ENCODE data around the gene RBM47.

Gene RBM47

GRCh38 chr4:40576651-40577480 is 52.8 kb downstream of the RBM47 start:
- Histone ChIP-seq H3K27ac (ENCODE audit: extremely low read depth, low read depth, low read length) (no peak overlapping the region), H3K4me3 (ENCODE audit: low read depth, low read length) (no peak overlapping the region), H3K36me3 (ENCODE audit: control insufficient read depth in 2 of 2, insufficient read depth in 1 of 2, low read length in 2 of 2) (no peaks in the 10 kb centered on the region), H3K9me3 (ENCODE audit: control insufficient read depth, insufficient read depth, low read depth, low read length) (no peaks in the 10 kb centered on the region), H3K4me1 (ENCODE audit: control insufficient read depth, insufficient read depth, low read length) (no peaks in the 10 kb centered on the region; the same call in 1 of the 2 replicates)
- ChIA-PET CTCF (no interaction called here), POLR2A (interaction anchor here (0.5 to 1.0 kb wide), 2 partner anchors 13 to 40 kb away, joined by 3 to 5 read pairs; no protein-coding TSS in a partner anchor)
- peak; percentile 68 for TF ChIP-seq ZBTB17 (tag by site-specific recombination; IDR thresholded peaks at IDR 0.05)
- 0 out of 2 replicates have a peak, but pooled peaks have one; percentile 16 for TF ChIP-seq KLF9 (tag by site-specific recombination; IDR thresholded peaks at IDR 0.05; ENCODE audit: low read depth)
- peak; percentile 21; the same call in 1 of the 2 replicates for TF ChIP-seq ZFHX2 (tag by site-specific recombination; conservative IDR thresholded peaks at IDR 0.05)
- no peak for TF ChIP-seq ZBTB6 (tag by site-specific recombination; IDR thresholded peaks at IDR 0.05)
- TF ChIP-seq ELK4 (IDR thresholded peaks at IDR 0.05; ENCODE audit: borderline replicate concordance, low read depth, low read length), result no peak
- TF ChIP-seq SCRT2 (tag by site-specific recombination; IDR thresholded peaks at IDR 0.05), result peak; percentile 64; the same call in 1 of the 2 replicates
- peak; percentile 66; the same call in 1 of the 2 replicates for TF ChIP-seq ZNF513 (tag by site-specific recombination; IDR thresholded peaks at IDR 0.05)

- Histone ChIP-seq H3K4me1 (ENCODE audit: control insufficient read depth, insufficient read depth, low read length) (no peaks in the 10 kb centered on the region; the same call in 1 of the 2 replicates), H3K36me3 (ENCODE audit: control insufficient read depth in 2 of 2, insufficient read depth in 1 of 2, low read length in 2 of 2) (no peaks in the 10 kb centered on the region), H3K9me3 (ENCODE audit: control insufficient read depth, insufficient read depth, low read depth, low read length) (no peaks in the 10 kb centered on the region), H3K4me3 (ENCODE audit: low read depth, low read length) (no peak overlapping the region), H3K27ac (ENCODE audit: extremely low read depth, low read depth, low read length) (no peak overlapping the region)
- ChIA-PET POLR2A (no interaction called here), CTCF (no interaction called here)
- TF ChIP-seq ZBTB21 (tag by site-specific recombination; IDR thresholded peaks at IDR 0.05) (no peak), ZSCAN30 (tag by site-specific recombination; IDR thresholded peaks at IDR 0.05) (no peak), ZNF280D (tag by site-specific recombination; IDR thresholded peaks at IDR 0.05) (no peak), ZNF677 (tag by site-specific recombination; IDR thresholded peaks at IDR 0.05) (no peak)
Observed at GRCh38 chr4:40575846-40576245, 53.8 kb downstream of the RBM47 start.

GRCh38 chr4:40573593-40574311 is 55.9 kb downstream of the RBM47 start:
- ChIA-PET POLR2A (interaction anchor here (0.5 kb wide), 1 partner anchor 45 kb away, joined by 4 read pairs; no protein-coding TSS in a partner anchor), CTCF (interaction anchor here (0.6 kb wide), 1 partner anchor 26 kb away, joined by 3 read pairs; no protein-coding TSS in a partner anchor)
- H3K27ac ChIP-seq (ENCODE audit: extremely low read depth, low read depth, low read length), result no peak overlapping the region
- H3K4me1 ChIP-seq (ENCODE audit: control insufficient read depth, insufficient read depth, low read length), result no peaks in the 10 kb centered on the region; the same call in 1 of the 2 replicates
- H3K36me3 ChIP-seq (ENCODE audit: control insufficient read depth in 2 of 2, insufficient read depth in 1 of 2, low read length in 2 of 2), result no peaks in the 10 kb centered on the region
- H3K4me3 ChIP-seq (ENCODE audit: low read depth, low read length), result no peak overlapping the region
- H3K9me3 ChIP-seq (ENCODE audit: control insufficient read depth, insufficient read depth, low read depth, low read length), result no peaks in the 10 kb centered on the region
- TF ChIP-seq YY1 (tag by site-specific recombination; IDR thresholded peaks at IDR 0.05), result no peak
- TF ChIP-seq ZNF521 (tag by site-specific recombination; IDR thresholded peaks at IDR 0.05), result no peak
- TF ChIP-seq ZNF169 (tag by site-specific recombination; IDR thresholded peaks at IDR 0.05), result no peak
- TF ChIP-seq ZEB2 (tag by site-specific recombination; IDR thresholded peaks at IDR 0.05), result no peak
- TF ChIP-seq ZNF366 (tag by site-specific recombination; conservative IDR thresholded peaks at IDR 0.05), result peak; percentile 64
- TF ChIP-seq SCRT2 (tag by site-specific recombination; IDR thresholded peaks at IDR 0.05), result no peak
